Measurements from ENCODE around the gene HAPLN1. TPM values are rescaled to one million over a fixed set of nuclear protein-coding genes. Genes with fewer than 3 reads are reported as not detected.

Gene HAPLN1
- total RNA-seq, 1 donor from 2014 or later = 114 TPM

DNA sequence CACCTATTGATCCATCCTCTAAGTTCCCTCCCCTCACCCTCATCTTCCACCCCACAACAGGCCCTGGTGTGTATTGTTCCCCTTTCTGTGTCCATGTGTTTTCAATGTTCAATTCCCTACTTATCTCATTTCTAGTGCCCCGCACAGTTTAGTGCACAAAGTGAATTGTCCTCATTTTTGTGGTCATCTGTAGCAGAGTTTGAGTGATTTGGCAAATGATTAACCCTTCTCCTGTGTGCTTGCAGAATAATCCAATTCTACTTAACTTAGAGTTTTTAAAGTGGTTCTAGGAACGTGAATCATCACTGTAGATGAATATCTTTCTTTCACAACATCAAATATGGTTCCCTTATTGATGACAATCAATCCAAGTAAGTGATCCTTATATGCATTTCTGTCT, 6.3 kb upstream of the HAPLN1 start:
- TF ChIP-seq, protein P1, sequence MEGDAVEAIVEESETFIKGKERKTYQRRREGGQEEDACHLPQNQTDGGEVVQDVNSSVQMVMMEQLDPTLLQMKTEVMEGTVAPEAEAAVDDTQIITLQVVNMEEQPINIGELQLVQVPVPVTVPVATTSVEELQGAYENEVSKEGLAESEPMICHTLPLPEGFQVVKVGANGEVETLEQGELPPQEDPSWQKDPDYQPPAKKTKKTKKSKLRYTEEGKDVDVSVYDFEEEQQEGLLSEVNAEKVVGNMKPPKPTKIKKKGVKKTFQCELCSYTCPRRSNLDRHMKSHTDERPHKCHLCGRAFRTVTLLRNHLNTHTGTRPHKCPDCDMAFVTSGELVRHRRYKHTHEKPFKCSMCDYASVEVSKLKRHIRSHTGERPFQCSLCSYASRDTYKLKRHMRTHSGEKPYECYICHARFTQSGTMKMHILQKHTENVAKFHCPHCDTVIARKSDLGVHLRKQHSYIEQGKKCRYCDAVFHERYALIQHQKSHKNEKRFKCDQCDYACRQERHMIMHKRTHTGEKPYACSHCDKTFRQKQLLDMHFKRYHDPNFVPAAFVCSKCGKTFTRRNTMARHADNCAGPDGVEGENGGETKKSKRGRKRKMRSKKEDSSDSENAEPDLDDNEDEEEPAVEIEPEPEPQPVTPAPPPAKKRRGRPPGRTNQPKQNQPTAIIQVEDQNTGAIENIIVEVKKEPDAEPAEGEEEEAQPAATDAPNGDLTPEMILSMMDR (IDR thresholded peaks at IDR 0.05) = no peak
- Mint-ChIP-seq H3K27ac (ENCODE audit: unreplicated experiment) (no peak overlapping the region), H3K9me3 (ENCODE audit: unreplicated experiment) (no peaks in the 10 kb centered on the region), H3K36me3 (ENCODE audit: unreplicated experiment) (no peaks in the 10 kb centered on the region), H3K4me1 (ENCODE audit: unreplicated experiment) (peaks cover 36% of the 10 kb centered on the region), H3K4me3 (ENCODE audit: unreplicated experiment) (no peak overlapping the region), H3K27me3 (ENCODE audit: unreplicated experiment) (no peaks in the 10 kb centered on the region)
- no peak for DNase-seq (ENCODE audit: extremely low spot score, unreplicated experiment)

DNA sequence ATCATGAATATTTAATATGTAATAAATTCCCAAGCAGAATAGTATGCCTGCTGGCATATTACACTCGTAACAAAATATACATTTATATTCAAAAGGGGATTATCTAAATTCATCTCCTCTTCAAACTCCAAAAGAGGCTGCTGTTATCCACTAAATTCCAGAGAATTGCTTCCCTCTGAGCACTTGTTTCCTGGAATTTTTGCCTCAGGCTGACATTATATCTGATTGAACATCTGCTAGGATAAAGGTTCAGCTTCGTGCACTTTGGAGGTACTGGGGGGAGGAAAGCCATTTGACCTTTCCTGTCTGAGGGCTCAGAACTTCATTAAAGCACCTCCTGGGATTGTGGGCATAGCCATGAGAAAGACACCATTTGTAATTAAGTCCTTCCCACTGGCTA, 4.3 kb upstream of the HAPLN1 start:
- Mint-ChIP-seq H3K27ac (ENCODE audit: unreplicated experiment) (peak overlapping the region; percentile 54), H3K4me3 (ENCODE audit: unreplicated experiment) (no peak overlapping the region)

DNA sequence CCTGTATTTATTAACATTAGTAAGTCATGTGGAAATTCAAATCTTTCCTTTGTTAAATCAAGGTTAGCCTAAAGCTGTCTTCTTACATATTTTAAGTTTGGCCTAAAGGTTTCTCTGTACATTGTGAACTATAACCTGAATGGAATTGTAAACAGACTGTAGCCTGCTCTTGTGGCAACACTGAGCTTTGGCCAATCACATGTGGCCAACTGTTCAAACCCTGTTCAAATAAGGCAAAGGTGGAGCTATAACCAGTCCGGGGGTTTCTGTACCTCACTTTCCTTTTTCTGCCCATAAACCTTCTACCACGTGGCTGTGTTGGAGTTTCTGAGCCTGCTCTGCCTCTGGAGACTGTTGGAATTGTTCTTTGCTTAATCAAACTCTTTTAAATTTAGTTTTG, 3.3 kb upstream of the HAPLN1 start:
- Mint-ChIP-seq H3K4me3 (ENCODE audit: unreplicated experiment) (no peak overlapping the region), H3K4me1 (ENCODE audit: unreplicated experiment) (peaks cover 61% of the 10 kb centered on the region)

More for the DNA sequence above, 4.3 kb upstream of the HAPLN1 start:
- TF ChIP-seq, protein P1 (IDR thresholded peaks at IDR 0.05) = peak; percentile 24
- Mint-ChIP-seq H3K27me3 (ENCODE audit: unreplicated experiment) (no peaks in the 10 kb centered on the region), H3K36me3 (ENCODE audit: unreplicated experiment) (no peaks in the 10 kb centered on the region), H3K4me1 (ENCODE audit: unreplicated experiment) (peaks cover 54% of the 10 kb centered on the region), H3K9me3 (ENCODE audit: unreplicated experiment) (no peaks in the 10 kb centered on the region)
- DNase-seq (ENCODE audit: extremely low spot score, unreplicated experiment) = no peak

DNA sequence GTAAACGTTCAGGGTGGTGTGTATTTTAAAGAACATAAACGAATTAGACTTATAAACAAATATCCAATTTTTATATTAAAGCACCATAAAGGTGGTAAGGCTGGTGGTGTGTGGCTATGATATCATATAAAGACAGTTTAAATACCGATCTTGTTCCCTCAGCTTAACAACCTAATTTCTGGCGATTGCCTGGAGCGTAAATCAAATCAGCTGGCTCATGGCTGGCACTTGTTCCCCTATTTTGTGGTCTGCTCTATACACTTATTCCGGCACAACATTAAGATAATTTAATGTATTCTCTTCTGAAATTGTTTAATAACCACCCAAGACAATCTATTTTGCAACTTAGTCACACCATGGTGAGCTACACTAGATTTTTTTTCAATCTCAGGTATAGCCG, 2.4 kb upstream of the HAPLN1 start:
- H3K36me3 Mint-ChIP-seq (ENCODE audit: unreplicated experiment) = no peaks in the 10 kb centered on the region
- H3K27me3 Mint-ChIP-seq (ENCODE audit: unreplicated experiment) = no peaks in the 10 kb centered on the region
- H3K4me1 Mint-ChIP-seq (ENCODE audit: unreplicated experiment) = peaks cover 71% of the 10 kb centered on the region
- H3K27ac Mint-ChIP-seq (ENCODE audit: unreplicated experiment) = peak overlapping the region; percentile 90
- no peak for DNase-seq (ENCODE audit: extremely low spot score, unreplicated experiment)
- TF ChIP-seq, protein P1 (IDR thresholded peaks at IDR 0.05) = no peak
- H3K4me3 Mint-ChIP-seq (ENCODE audit: unreplicated experiment) = peak overlapping the region; percentile 89
- H3K9me3 Mint-ChIP-seq (ENCODE audit: unreplicated experiment) = no peaks in the 10 kb centered on the region

More for the DNA sequence above, 3.3 kb upstream of the HAPLN1 start:
- no peaks in the 10 kb centered on the region for H3K36me3 Mint-ChIP-seq (ENCODE audit: unreplicated experiment)
- TF ChIP-seq, protein P1 (IDR thresholded peaks at IDR 0.05) = no peak
- peak overlapping the region; percentile 73 for H3K27ac Mint-ChIP-seq (ENCODE audit: unreplicated experiment)
- H3K9me3 Mint-ChIP-seq (ENCODE audit: unreplicated experiment) = no peaks in the 10 kb centered on the region
- DNase-seq (ENCODE audit: extremely low spot score, unreplicated experiment) = no peak
- H3K27me3 Mint-ChIP-seq (ENCODE audit: unreplicated experiment) = no peaks in the 10 kb centered on the region

DNA sequence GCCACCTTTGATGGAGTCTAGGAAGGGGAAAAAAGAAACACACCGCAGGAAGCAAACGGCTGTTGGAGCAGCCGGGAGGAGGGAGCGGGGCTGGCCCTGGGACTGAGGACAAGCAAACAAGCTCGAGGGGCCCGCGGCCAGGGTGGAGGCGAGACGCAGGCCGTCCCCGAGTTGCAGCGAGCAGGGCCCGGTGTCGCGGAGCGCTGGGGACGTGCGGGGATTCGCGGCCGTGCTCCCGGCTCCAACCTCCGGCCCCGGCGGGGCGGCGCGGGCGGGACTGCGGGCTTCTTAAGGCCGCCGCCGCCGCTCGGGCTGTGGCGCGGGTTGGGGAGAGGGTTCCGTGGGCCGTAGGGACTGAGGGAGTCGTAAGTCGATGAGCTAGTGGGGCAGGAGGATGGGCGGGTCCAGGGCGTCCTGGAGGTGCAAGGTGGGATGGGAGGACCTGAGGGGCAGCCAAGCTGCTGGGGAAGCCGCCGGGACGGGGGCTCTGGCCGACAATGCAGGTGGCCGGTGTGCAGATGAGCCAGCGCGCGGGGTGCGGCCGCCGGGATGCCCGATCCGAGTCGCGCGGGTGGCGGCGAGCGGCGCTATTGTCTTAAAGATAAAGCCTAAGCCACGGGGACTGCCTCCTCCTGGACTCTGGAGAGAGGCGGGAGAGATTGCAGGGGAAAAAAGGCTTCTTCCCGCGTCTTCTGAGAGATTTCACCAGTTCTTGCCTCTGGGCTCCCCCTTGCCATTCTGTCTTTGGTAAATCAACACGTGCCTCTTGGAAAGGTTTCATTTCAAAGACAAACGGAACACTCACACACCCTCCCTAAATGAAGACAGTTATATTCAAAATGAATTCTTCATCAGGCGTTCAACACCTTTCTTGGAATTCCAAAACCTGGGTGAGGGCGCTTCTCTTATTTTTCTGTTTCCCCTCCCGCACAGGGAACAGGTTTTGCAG, 1.6 kb upstream of the HAPLN1 start:
- TF ChIP-seq, protein P1 (IDR thresholded peaks at IDR 0.05) = peak; percentile 84
- H3K9me3 Mint-ChIP-seq (ENCODE audit: unreplicated experiment) = no peaks in the 10 kb centered on the region
- peaks cover 78% of the 10 kb centered on the region for H3K4me1 Mint-ChIP-seq (ENCODE audit: unreplicated experiment)
- peak overlapping the region; percentile 95 for H3K27ac Mint-ChIP-seq (ENCODE audit: unreplicated experiment)
- no peaks in the 10 kb centered on the region for H3K36me3 Mint-ChIP-seq (ENCODE audit: unreplicated experiment)
- peak overlapping the region; percentile 89 for H3K4me3 Mint-ChIP-seq (ENCODE audit: unreplicated experiment)
- H3K27me3 Mint-ChIP-seq (ENCODE audit: unreplicated experiment) = no peaks in the 10 kb centered on the region
- peak; percentile 92 for DNase-seq (ENCODE audit: extremely low spot score, unreplicated experiment)
